Bronchial epithelial cell (primary cell): Measurements from ENCODE around the gene CABYR. TPM values are rescaled to one million over a fixed set of nuclear protein-coding genes. Genes with fewer than 3 reads are reported as not detected.

Source experiments
- DNase-seq: peaks from one replicate; pipeline ENCODE4 v3.0.0-alpha.2; 2010; ENCODE audit warnings: low read depth
- FAIRE-seq: peaks from 2 replicates; lab custom pipeline; 2011; peaks lifted over from hg19 to GRCh38; lab: Jason Lieb, UNC
- H3K27me3 ChIP-seq: 2 replicates; pipeline ENCODE4 v1.5.1; 2011; ENCODE audit warnings: low read length; ENCODE audit not compliant: control insufficient read depth, insufficient read depth
- H3K36me3 ChIP-seq: 2 replicates; pipeline ENCODE4 v1.5.1; 2011; ENCODE audit warnings: low read length; ENCODE audit not compliant: control insufficient read depth, insufficient read depth
- H3K4me3 ChIP-seq: 2 replicates; pipeline ENCODE4 v1.5.1; 2011; ENCODE audit warnings: mild to moderate bottlenecking, low read depth, low read length, control low read depth
- total RNA-seq: library from RNA; depleted of rRNA; stranded (reverse); fragments of >200 nt; gene quantifications from 2 replicates; pipeline ENCODE4 v1.2.1, GENCODE V29; 2014
- TF ChIP-seq, protein P1 (sequence below): IDR thresholded peaks from 2 replicates; pipeline ENCODE4 v1.5.1; 2011; ENCODE audit warnings: mild to moderate bottlenecking, moderate library complexity, low read length, control low read depth, inconsistent platforms; ENCODE audit not compliant: insufficient read depth, severe bottlenecking

The CABYR gene
- total RNA-seq, 1 donor from 2014 or later, result 0.79 TPM

DNA sequence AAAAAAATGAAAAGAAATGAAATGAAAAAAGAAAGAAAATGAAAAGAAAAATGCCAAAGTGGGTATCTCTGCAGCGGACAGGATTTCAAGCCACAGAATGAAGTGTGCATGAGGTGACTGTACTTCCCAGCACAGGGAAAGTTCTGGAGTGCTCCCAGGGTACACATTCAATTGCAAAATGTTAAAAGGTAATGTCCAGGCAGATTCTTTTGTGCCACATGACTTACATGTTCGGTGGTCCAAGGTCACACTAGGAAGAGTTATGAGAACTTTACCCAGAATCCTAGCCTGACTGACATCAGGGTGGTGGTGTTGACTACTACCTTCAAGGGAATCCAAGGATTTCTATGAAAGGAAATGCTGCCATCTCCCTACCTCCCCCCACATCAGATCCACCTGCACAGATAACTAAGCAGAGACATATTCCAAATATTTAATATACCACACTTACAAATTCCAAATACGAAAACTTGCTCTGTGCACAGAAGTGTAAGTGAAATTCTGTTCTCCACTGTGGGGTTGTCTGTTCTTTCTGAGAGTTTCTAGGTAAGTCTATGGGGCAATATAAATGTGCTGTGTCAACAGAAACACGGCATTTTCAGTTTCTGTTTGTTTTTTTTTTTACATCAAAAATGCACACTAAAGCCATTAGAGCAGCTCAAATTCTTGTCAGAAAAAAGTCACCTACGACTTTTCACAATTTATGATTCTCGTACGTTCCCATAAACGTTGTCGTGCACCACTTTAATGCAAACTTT, 56.6 kb downstream of the CABYR start:
- no peak overlapping the region for H3K4me3 ChIP-seq
- DNase-seq, result no peak
- no peaks in the 10 kb centered on the region for H3K36me3 ChIP-seq
- H3K27me3 ChIP-seq, result no peaks in the 10 kb centered on the region
- FAIRE-seq, result no peak
- TF ChIP-seq, protein P1, sequence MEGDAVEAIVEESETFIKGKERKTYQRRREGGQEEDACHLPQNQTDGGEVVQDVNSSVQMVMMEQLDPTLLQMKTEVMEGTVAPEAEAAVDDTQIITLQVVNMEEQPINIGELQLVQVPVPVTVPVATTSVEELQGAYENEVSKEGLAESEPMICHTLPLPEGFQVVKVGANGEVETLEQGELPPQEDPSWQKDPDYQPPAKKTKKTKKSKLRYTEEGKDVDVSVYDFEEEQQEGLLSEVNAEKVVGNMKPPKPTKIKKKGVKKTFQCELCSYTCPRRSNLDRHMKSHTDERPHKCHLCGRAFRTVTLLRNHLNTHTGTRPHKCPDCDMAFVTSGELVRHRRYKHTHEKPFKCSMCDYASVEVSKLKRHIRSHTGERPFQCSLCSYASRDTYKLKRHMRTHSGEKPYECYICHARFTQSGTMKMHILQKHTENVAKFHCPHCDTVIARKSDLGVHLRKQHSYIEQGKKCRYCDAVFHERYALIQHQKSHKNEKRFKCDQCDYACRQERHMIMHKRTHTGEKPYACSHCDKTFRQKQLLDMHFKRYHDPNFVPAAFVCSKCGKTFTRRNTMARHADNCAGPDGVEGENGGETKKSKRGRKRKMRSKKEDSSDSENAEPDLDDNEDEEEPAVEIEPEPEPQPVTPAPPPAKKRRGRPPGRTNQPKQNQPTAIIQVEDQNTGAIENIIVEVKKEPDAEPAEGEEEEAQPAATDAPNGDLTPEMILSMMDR, result no peak

DNA sequence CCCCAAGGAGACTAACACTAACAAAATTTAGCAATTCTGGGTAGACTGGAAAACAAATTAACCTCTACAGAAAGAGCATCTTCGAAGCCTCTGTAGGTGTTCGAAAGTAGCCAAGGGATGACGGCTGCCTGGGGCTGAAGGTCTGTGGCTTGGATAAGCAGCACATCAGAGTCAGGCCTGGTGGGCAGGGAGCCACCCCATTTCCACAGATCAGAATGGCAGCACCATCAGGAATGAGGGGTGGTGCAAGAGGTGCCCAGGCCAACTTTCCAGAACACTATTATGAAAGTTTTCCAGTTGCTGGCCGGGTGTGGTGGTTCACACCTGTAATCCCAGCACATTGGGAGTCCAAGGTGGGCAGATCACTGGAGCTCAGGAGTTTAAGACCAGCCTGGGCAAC, 57.9 kb downstream of the CABYR start:
- Histone ChIP-seq H3K4me3 (no peak overlapping the region), H3K27me3 (no peaks in the 10 kb centered on the region), H3K36me3 (no peaks in the 10 kb centered on the region)
- DNase-seq (no peak), FAIRE-seq (peak; percentile 28)
- TF ChIP-seq, protein P1, result no peak

DNA sequence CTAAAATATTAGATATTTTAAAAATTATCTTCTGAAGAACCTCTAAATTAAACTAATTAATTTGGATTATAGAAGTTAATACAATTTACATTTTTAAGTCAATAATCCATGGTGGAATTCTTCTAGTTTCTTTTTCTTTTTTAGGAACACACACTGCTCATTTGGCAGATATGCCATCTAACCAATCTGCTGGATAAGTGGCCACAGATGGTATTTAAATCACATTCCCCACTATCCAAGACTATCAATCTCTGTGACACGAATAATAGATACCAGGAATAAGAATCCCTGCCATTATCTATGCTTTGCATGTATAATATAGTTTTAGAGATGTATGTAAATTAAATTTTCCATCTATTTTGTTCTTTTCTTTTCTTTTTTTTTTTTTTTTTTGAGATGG, 58.5 kb downstream of the CABYR start:
- TF ChIP-seq, protein P1, result no peak
- FAIRE-seq (no peak), DNase-seq (no peak)
- Histone ChIP-seq H3K4me3 (no peak overlapping the region), H3K27me3 (no peaks in the 10 kb centered on the region), H3K36me3 (no peaks in the 10 kb centered on the region)

DNA sequence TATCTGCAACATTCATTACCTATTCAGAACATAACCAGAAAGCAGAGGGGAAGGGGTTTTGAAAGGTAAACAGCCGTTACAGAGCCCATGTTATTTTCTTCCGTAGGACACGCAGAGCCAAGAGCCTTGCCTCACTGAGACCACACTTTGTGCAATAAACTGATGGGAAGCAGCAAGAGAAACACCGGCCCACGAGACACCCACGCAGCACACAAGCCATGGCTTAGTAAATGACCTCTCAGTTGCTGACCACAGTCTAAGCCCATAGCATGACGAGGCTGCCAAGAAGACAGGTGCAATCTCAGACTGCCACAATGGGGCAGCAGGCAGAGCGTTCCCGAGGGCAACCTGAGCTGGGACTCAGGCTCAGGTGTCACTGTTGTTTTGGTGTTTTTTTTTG, 59.6 kb downstream of the CABYR start:
- Histone ChIP-seq H3K4me3 (no peak overlapping the region), H3K36me3 (no peaks in the 10 kb centered on the region), H3K27me3 (no peaks in the 10 kb centered on the region)
- TF ChIP-seq, protein P1, result no peak
- no peak for DNase-seq
- FAIRE-seq, result no peak

DNA sequence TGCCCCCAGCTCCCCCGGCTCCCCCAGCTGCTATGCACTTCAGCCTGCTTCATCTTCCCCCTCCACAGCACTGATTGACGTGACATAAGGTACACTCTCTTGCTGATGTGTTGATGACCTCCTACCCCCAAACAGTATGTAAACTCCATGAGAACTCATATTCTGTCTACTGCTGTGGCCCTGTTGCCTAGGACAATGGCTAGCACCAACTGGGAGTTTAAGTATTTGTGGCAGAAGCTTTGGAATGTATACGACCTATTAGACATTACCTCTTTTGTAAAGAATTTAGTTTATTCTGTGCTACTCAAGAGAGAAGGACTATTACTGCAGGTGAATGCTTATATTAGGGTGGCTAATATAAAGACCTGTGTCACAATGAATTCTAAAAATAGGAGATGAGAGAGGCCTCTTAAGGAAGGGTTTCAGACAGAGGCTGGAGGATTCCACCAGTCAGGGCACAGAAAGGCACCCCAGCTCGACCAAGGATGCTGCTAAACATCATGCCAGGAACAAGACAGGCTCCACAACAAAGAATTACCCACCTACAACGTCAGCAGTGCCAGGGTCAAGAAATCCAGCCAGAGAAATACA, 60.6 kb downstream of the CABYR start:
- no peaks in the 10 kb centered on the region for H3K36me3 ChIP-seq
- no peak overlapping the region for H3K4me3 ChIP-seq
- no peaks in the 10 kb centered on the region for H3K27me3 ChIP-seq
- TF ChIP-seq, protein P1, result no peak
- peak; percentile 32 for FAIRE-seq
- no peak for DNase-seq
